ENCODE results near the gene CACNA1C.

Gene CACNA1C

DNA sequence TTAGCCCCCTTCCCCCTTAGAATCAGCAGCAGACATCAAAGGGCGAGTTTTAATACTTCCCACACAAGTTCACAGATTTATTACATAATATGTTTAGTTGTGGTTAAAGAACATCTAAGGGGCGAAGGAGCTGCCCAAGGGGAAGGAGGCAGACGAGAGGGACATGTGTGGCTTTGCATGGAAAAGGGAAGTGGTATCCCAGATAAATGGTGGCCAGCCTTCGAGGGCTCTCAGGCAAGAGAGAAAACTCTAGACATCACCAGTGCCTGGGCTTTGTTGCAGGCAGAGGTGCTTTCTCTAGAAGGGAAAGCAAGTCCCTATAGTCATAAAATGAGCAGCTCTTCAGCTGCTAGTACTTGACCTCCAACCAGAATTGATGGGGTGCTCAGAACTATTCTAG, 121.2 kb downstream of the CACNA1C start:
- no peak for DNase-seq

DNA sequence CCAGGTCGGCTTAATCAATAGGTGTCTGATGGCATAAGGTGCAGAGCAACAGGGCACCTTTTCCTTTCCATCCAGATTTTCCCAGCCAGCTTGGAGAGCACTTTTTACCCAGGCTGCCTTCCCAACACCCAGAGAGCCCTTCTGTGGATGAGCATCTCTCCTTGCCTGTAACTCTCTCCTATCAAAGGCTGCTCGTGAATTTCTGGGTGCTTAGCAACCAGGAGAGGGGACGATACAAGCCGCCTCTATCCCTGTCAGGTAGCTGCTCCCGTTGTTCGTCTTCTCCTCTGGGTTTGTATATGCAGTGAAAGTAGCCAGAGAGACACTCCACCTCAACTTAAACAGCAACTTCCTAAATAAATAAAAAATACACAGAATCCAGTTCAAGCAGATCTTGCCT, 124.2 kb downstream of the CACNA1C start:
- DNase-seq = no peak

DNA sequence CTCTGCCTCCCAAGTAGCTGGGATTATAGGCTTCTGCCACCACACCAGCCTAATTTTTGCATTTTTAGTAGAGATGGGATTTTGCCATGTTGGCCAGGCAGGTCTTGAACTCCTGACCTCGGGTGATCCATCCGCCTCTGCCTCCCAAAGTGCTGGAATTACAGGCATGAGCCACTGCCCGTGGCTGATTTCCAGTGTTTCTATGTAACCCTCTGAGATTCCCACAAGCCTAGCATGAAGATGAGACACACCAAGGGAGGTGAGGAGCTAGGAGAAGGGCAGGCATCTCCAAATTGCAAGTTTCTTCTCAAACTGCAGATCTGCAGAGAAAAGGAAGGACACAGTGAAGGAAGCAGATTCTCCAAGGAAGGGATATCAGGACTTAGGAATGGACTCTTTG, 125.0 kb downstream of the CACNA1C start:
- DNase-seq = no peak

DNA sequence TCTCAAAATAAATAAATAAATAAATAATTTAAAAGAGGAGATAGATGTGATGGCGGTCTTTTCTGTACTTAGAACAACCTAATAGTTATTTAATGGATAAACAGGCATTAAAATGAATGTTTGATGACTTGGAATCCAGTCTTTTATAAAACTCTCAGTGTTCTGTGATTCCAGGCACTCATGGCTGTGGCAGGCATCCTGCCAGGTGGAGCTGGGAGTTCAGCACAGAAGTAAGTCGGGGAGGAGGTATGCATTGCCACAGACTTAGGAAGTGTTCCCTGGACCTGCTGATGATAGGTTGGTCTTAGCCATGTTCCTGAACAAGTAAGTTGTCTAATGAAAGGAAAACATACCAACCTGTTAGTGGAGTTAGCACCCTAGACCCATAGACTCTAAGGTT, 126.3 kb downstream of the CACNA1C start:
- no peak for DNase-seq

DNA sequence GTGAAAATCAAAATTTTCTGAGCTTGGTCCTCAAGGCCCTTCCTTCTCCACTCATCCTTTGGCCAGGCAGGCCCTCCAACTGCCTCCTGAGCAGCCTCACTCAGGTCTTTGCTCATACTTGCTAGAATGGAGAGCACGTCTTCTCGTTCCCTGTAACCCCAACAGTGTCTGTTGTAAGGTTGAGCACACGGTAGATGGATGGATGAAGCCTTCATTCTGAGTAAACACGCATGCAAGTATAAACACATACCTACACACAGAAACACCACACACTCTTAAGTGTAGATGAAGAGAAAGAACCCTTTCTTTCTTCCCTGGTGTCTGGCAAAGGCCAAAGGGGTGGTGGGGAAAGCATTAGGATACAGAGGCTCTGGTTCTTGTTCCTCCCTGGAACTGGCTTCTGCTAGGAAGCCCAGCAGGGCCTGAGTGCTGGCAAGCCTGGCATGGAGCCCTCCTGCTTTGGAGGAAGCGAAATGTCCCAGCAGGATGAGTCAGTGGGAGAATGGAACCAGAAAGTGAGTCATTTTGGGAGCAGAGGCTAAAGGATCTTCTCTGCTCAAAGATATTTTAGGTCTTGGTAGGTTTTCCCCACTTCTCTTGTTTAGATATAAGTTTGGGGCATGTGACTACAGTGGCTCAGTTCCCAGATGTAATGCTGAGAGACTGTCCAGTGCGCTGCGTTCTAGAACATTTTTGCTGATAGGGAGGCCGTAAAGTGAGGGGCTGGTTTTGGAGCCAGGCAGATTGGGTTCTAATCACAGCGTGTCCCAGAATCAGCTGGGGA, 127.4 kb downstream of the CACNA1C start:
- no peak for DNase-seq

DNA sequence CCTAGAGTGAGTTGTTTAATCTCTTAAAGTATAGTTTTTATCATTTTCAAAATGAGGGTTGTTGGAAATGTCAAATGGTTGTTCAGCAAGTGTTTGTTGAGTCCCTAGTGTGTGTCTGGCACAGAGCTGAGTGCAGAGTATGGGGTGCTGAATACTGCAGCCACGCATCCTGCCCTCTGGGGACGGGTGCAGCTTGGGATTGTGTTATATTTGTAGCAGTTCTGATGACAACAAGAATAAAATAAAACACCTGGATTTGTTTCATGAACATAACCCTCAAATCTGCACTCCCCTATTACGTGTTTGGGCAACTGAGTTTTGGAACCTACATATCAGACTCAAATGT, 127.9 kb downstream of the CACNA1C start:
- DNase-seq = no peak

DNA sequence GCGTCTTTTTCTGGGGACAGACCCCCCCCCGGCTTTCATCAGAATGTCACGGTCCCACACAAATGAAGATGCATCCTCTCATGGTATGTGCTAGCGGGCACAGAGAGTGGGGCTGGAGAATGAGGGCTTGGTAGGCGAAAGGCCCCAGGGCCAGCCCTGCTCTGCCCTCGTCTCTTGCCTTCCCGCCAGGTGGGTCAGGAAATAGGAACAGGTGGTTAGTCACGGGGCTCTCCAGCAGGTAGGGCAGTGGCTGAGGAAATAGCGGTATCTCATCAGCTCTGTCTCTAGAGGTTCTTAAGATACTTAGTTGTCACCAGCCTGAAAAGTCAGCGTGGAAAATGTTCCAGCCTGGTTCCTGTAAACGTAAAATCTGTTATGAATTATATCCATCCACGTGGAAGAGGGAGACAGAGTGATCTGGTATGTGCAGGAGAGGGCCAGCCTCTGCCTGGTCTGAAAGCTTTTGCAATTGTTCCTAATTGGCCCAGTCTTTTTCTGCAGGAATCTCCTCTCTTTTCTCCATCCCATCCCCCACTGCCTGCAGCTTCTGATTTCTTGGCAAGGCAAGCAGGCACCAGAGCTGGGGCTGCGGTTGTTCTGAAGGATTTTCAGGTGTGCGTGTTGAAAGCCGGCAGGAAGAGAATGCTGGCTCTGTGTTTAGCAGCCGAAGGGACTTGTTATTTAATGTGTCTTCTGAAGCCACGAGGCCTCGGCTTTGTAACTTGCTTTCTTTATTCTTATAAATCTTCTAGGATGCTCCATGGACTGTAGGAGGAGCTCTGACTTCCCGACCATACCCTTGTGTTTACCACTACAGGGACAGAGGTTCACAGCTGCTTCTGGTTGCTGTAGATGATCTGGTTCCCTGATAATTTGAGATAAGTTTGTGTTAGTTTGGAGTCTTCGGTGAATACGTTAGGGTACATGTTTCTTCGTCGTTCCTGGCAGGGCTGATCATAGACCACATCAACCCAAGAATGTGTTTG, 131.1 kb downstream of the CACNA1C start:
- DNase-seq = no peak

DNA sequence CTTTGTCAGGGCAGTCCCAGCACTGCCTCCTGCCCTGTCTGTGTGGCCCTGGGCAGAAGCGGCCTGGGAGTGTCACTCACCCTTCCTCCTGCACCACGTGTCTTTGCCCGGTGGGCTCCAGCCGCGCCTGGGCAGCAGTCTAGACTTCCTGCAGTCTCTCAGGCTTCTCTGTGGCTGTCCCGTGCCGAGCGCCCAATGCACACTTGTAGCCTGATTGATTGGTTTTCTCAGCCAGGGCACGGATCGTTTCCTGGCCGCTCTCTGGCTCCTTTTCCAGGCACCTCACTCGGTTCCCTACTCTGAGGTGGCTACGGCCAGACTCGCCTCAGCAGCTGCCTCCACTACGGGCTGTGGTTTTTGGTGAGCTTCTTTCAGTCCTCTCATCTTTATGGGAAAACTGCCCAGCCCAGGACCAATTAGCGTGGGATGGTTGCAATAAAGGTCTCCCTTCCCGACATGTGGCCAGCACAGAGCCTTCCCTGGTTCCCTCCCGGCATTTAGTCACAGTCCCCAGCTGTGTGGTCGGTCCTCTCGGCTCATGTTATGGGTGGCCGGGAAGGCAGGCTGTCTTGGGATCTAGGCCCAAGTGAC, 133.1 kb downstream of the CACNA1C start:
- no peak for DNase-seq

DNA sequence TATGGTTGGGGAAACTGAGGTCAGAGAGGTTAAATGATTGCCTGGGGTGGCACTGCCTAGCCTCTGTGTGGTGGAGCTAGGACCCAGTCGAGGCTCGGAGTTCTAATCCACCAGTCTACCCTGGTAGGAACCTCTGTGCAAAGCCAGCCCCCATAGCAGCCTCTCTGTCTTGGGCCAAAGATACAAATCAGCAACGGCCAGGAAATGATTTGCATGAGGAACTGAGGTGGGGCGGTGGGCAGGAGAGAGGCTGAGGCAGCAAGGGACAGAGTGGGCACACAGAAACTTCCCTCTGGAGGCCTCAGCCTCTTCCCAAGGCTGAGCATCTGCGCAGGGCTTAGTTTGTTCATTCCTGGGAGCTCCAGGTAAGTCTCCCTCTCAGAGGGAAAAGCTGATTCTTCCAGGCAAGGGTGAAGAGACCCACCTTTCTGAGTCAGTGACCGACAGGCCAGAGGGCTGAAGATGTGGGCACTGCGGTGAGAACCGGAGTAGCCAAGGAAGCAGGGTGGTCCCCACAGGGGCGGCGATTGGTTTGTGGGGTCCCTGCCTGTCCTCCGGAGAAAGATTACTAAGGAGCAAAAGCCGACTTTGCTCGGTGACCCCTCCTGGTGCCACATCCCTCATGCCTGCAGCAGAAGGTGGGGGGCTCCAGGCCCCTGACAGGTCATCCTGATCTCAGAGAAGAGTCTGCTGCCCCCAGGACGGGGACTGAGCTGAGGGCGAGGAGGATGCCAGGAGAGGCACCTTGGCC, 134.6 kb downstream of the CACNA1C start:
- no peak for DNase-seq

DNA sequence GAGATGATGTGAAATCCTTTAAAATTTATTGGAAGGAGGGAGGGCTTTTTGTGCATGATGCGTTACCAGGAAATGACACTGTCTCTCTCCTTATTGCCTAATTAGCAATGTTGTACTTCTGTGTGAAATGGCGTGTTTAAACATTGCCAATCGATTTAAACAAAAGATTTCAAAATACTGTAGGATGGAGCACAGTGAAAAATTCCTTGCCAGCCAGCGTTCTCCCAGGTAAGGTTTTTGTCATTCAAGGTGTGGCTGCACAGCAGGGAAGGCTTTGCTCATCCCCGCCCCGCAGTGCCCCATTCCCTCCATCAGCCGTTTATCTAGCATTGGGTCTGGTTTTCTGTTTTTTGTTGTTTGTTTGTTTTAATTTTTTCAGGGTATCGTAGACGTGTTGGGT, 137.3 kb downstream of the CACNA1C start:
- DNase-seq = no peak

DNA sequence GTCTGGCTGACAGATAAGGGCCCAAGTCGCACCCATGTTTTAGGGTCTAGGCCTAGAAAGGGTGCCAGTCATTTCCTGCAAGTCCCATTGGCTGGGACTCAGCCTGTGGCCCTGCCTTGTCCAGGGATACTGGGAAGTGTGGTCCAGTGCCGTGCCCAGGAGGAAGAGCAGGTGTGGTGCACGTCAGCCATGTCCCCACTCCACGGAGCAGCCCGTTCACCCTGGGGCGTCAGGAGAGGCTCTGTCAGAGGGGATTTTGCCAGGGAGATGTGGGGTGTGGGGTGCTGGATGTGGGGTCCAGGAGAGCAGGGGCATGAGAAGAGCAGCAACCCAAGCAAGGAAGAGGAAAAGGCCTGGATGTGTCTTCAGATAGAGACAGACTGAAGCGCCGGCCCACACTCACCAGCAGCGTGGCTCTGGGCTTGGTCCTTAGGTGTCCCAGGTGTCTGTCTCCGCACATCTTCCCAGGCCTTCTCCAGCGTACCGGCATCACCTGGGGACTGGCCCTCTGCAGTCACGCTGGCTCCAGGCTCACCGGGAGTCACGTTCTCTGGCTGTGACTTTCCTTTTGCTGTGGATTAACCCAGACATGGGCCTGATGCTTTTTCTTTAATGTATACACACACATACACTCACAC, 138.2 kb downstream of the CACNA1C start:
- no peak for DNase-seq

DNA sequence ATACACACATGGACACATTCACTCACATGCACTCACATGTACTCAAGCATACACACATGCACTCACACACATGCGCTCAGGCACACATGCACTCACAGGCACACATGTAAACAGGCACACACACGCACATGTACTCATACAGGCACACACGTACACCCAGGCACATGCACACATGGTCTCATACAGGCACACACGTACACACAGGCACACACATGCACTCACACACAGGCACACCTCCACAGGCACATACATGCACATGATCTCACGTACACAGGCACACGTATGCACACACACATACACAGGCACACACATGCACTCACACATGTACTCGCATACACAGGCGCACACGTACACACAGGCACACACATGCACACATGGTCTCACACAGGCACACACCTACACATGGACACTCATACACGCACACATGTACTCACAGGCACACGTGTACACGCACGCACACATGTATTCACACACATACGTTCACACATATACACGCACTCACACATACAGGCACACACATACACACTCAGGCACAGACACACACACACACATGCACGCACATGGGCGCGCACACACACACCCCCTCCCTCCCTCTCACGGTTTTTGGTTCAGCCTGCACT, 138.9 kb downstream of the CACNA1C start:
- no peak for DNase-seq

DNA sequence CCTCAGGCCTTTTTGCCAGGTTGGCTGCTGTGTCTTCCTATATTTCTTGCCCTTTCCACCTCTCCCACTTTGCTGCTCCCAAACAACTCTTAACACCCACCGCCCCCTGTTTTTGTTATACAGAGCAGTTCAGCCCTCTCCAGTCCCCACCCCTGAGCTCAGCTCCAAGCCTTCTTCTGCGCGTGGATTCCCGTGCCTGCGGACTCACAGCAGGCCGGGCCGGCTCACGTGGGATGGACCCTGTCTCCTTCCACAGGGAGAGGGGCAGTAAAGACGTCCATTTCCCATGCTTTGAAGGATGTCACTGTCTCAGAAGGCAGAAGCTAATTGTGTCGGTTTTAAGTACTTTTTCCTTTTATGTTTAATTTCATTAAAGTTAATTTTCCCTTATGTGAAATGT, 139.4 kb downstream of the CACNA1C start:
- DNase-seq = no peak

DNA sequence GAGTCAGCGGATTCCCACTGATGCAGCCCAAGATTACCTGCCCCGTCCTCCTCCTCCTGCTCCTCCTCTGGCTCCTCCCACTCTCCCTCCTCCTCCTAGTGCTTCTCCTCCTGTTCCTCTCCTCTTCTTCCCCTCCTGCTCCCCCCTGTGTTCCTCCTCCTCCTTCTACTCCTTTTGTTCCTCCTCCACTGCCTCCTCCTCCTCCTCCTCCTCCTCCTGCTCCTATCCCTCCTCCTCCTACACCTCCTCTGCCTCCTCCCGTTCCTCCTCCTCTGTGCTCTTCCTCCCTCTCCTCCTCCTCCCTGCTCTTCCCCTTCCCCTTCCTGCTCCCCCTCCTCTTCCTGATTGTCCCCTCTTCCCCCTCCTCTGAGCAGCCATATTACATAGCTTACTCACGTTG, 141.3 kb downstream of the CACNA1C start:
- DNase-seq = no peak

DNA sequence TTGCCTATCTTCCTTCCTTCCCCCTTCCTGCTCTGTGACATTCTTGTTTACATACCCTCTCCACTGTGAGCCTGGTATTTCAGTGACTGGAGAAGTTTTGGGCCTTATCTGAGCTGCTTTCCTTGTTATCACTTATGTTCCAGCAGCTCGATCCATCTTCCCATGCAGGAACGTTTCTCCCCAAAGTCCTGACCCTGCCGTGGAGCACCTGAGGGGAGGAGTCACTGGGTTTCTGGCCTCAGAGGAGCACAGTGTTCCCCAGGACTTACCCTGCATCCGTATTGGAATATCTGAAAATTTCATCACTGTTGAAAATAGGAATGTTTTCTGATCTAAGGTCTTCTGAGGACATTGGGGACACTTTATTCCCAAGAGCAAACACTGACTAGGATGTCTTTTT, 141.8 kb downstream of the CACNA1C start:
- DNase-seq = no peak

DNA sequence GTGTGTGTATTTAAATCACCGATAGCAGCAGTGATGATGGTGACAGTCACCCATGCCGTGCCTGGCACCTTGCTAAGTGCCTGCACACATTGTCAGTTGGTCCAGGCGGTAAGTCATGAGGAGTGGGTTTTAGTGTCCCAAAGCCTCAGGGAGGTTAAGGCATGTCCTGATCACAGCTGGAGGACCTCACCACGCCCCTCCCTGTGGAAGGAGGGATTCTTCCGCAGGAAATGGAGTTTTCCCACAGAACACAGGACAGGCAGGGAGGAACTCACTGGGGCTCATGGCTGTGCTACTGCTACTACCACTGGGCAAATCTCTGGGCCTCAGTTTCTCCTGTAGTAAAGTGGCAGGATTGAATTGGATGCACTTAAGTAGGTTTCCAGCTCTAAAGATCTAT, 142.3 kb downstream of the CACNA1C start:
- DNase-seq = no peak

DNA sequence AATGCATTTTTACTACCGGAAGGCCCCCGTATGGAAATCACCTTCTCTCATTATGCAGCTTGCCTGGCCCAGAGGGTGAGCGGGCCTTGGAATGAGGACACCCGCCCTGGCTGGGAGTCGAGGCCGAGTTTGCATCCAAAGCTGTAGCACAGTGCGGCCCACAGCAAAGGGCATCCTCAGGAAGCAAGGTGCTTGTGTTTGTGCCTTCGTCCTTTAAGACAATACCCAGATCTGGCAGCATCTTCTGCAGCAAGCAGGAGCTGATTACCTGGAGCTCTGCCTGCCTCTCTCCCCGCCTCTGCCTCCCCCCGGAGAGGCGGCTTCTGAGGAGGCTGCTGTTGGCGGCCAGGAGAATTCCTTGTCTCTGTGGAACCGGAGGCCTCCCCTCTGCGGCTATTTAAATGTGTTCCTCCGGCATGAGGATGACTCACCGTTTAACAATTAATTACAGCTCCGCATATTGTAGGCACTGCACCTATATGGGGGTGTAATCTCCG, 145.3 kb downstream of the CACNA1C start:
- DNase-seq = no peak

DNA sequence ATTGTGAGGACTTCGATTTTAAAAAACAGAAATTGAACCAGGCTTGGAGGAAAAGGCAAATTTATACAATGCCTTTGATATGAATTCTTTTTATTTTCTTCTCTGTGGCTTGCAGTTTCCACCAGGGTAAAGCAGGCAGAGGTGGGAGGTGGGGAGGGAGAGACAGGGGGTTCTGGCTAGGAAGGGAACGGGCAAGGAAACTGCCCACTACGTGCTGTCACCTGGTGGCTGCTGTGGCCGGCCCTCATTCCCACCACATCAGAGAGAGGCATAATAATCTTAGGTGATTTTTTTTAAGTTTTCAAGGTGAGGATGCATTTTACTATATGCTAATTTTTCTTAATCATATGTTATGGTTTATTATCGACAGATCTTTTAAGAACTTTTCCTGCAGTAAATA, 145.8 kb downstream of the CACNA1C start:
- no peak for DNase-seq

DNA sequence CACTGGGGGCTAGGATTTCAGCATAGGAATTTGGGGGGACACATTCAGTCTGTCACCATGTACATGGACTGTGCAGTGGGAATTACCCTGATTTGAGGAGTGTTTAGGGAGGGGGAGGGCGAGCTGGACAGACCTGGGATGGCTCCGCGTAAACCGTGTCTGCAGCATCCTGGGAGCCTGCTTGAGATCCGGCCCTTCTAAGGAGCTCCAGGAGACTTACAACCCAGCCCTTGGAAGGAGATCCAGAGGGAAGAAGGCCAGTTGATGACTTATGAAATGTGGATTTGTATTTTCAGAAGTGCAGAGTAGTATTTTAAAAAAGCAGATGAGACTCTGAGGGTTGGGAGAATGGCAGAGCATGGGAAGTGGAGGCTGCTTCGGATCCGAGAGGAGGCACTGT, 153.2 kb downstream of the CACNA1C start:
- no peak for DNase-seq

DNA sequence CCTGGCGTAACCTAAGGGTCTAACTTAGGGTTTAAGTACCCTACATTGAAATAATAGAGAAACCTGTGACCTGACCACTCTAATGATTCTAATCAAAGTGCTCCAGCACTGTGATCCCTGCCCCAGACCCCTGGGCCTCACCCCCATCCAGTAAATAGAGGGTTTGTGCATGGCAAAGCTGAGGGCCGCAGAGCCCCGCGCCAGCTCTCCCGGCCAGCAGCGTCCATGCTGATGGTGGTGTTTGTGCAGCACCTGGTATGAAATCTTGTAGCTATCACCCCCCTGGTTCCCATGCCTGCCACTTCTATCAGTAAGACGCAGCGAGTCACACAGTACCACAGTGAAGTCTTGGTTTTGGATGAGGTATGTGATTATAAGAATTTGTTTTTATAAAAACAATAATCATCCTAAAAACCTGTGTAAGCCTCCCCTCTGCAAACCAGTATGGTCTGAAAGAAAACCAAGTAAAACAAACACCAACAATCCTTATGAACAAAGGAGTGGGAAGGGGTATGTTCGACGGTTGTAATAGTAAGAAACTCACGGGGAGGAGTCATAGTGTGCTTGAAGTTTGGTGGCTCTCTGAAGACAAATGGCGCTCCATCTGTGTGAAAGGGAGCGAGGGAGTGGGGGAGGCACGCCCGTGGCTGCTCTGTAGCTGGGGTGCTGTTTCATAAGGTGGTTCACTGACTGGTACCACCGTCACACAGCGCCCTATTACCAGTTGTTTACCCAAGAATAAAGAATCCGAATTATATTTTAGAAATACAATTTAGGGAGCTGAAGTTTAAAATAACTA, 156.2 kb downstream of the CACNA1C start:
- DNase-seq = no peak

DNA sequence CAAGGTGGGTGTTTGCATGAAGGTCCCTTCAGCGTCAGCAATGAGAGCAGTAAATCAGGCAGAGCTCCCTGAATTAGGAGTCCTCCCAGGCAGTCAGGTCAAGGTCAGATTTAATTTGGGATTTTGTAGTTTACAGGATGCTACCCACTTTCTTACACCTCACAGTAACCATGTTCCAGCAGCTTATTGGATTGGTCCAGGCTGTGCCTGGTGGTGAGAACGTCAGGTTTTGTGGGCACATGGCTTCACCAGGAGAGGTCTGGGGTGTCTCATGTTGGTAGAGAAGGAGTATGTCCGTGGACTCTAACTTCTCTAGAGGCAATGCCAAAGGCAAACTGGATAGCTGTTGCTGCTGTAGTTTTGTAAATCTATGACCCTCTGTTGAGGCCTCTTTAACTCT, 158.3 kb downstream of the CACNA1C start:
- no peak for DNase-seq

Measured in RPMI8226 (cell line).